Adrenal gland (tissue), 12 donors: ENCODE data around the gene HAUS7. TPM values are rescaled to one million over a fixed set of nuclear protein-coding genes. Genes with fewer than 3 reads are reported as not detected.

Experiments used
- DNase-seq, 7 donors: peaks; one replicate each; pipeline ENCODE4 v3.0.0-alpha.2; 2019 to 2020
- H3K27ac ChIP-seq, 5 donors: fragments of 200-600 bp; sonication (generic) in 4 of 5; 1 replicate in 3 of 5; 2 replicates in 2 of 5; pipeline versions ENCODE4 v1.5.1 to v1.8.0; 2016 to 2020; ENCODE audit warnings: mild to moderate bottlenecking in 1 of 5
- H3K27me3 ChIP-seq: fragments of 200-600 bp; 2 replicates; pipeline ENCODE4 v1.8.0; 2021
- H3K36me3 ChIP-seq, 2 donors: fragments of 200-600 bp; replicated peaks in 1 of 2; 1 replicate in 1 of 2; 2 replicates in 1 of 2; pipeline versions ENCODE4 v1.5.1 to v1.8.0; 2018 to 2022
- H3K4me1 ChIP-seq, 2 donors: fragments of 200-600 bp; replicated peaks in 1 of 2; 1 replicate in 1 of 2; 2 replicates in 1 of 2; pipeline versions ENCODE4 v1.5.1 to v1.8.0; 2018 to 2021
- H3K4me3 ChIP-seq, 4 donors: fragments of 200-600 bp; sonication (generic) in 3 of 4; one replicate each; pipeline ENCODE4 v1.5.1; 2016 to 2018
- H3K9me3 ChIP-seq, 3 donors: fragments of 200-600 bp; sonication (generic) in 1 of 3; replicated peaks in 1 of 3; 1 replicate in 2 of 3; 2 replicates in 1 of 3; pipeline versions ENCODE4 v1.5.1 to v1.8.0; 2016 to 2021
- POLR2A ChIP-seq, 2 donors: fragments of 450-650 bp; IDR thresholded peaks; one replicate each; pipeline ENCODE4 v1.6.1; 2017; ENCODE audit warnings: antibody characterized with exemption in 2 of 2, mild to moderate bottlenecking in 2 of 2, moderate library complexity in 1 of 2
- WGBS, 4 donors: extraction: QIAGEN DNeasy Blood & Tissue Kit in 2 of 4; methylation state at CpG; one replicate each; pipeline versions ENCODE4 v1.1.5 to v1.1.7; 2013 to 2017; 5-methylcytosine and 5-hydroxymethylcytosine counted together
- intact Hi-C, 2 donors: fragments of 100-400 bp; cut with DNase I; formaldehyde crosslinking; loops; one replicate each; pipeline versions ENCODE4 v1.14.1 to v1.15.0; 2022 to 2023
- polyA plus RNA-seq, 3 donors: library from polyadenylated mRNA; stranded (reverse); fragments of 200-250 nt in 2 of 3; fragments of 350-450 nt in 1 of 3; fragmentation: Illumina TruSeq in 1 of 3; extraction: RNeasy Lipid Tissue Mini Kit (QIAGEN cat#74804) in 1 of 3; gene quantifications; one replicate each; pipeline ENCODE4 v1.2.3, GENCODE V29; 2013 to 2014
- total RNA-seq, 9 donors: library from RNA; depleted of rRNA in 4 of 9; stranded (reverse); fragments of >200 nt in 4 of 9; fragments of 120-200 nt in 1 of 9; fragmentation: NEBNext Ultra II Directional in 1 of 9; extraction: Animal tissue kit (Norgen Biotek cat#: 25700) in 1 of 9; gene quantifications; one replicate each; pipeline versions ENCODE4 v1.1.0 to v1.2.4, GENCODE V29; 2013 to 2023
- TF ChIP-seq, protein P1 (sequence below), 6 experiments: fragments of 450-650 bp in 4 of 6; fragments of 200-600 bp in 2 of 6; sonication (generic) in 1 of 6; IDR thresholded peaks; 1 replicate in 5 of 6; 2 replicates in 1 of 6; pipeline versions ENCODE4 v1.5.1 to v1.8.0; 2016 to 2021; ENCODE audit warnings: antibody characterized with exemption in 6 of 6, mild to moderate bottlenecking in 2 of 6, moderate library complexity in 1 of 6
- donor health status: healthy with polysubstance abuse.
- donor health status: Bipolar disorder and iron deficiency.
- donor health status: DM: yes; HTN: yes; CAD: no.
- donor health status: DM: no; HTN: no; CAD: no.
- donor health status: DM: no; HTN: no; CAD: no.
- donor health status: DM: yes; HTN: yes; CAD: no.

The HAUS7 gene
- total and polyA plus RNA-seq, 12 donors: 7.3 to 111 (median 19.3) TPM

DNA sequence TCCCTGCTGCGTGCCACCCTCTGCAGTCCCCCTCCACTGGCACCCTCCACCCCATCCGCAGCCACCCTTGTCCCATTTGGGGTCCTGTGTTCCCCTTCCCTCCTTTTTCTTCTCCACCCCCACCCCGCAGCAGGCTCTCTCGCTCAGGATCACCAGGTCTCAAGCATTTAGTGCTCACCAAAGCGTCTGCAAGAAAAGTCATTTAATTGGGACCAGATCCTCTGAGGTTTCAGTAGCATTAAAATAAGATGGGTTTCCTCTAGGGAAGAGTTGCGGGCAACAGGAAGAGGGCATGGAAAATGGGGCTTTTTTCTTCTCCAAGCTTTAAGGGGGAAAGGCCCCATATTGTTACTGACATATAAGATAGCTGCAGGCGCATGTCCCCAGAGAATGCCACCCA lies 4.9 kb upstream of the HAUS7 start:
- DNase-seq: no peak
- H3K36me3 ChIP-seq: no peaks in the 10 kb centered on the region
- H3K9me3 ChIP-seq: no peaks in the 10 kb centered on the region
- H3K4me1 ChIP-seq: no peaks in the 10 kb centered on the region
- peak overlapping the region in 1 of 5 donors; percentile 69 for H3K27ac ChIP-seq
- WGBS, 4 donors: 78 to 93% (median 85%) methylated on average over 6 to 7 of the region's 7 CpGs
- intact Hi-C loops: no loop called here
- no peak overlapping the region for H3K4me3 ChIP-seq
- TF ChIP-seq, protein P1, sequence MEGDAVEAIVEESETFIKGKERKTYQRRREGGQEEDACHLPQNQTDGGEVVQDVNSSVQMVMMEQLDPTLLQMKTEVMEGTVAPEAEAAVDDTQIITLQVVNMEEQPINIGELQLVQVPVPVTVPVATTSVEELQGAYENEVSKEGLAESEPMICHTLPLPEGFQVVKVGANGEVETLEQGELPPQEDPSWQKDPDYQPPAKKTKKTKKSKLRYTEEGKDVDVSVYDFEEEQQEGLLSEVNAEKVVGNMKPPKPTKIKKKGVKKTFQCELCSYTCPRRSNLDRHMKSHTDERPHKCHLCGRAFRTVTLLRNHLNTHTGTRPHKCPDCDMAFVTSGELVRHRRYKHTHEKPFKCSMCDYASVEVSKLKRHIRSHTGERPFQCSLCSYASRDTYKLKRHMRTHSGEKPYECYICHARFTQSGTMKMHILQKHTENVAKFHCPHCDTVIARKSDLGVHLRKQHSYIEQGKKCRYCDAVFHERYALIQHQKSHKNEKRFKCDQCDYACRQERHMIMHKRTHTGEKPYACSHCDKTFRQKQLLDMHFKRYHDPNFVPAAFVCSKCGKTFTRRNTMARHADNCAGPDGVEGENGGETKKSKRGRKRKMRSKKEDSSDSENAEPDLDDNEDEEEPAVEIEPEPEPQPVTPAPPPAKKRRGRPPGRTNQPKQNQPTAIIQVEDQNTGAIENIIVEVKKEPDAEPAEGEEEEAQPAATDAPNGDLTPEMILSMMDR (IDR thresholded peaks at IDR 0.05): no peak
- TF ChIP-seq POLR2A (IDR thresholded peaks at IDR 0.05): no peak
- H3K27me3 ChIP-seq: no peaks in the 10 kb centered on the region

DNA sequence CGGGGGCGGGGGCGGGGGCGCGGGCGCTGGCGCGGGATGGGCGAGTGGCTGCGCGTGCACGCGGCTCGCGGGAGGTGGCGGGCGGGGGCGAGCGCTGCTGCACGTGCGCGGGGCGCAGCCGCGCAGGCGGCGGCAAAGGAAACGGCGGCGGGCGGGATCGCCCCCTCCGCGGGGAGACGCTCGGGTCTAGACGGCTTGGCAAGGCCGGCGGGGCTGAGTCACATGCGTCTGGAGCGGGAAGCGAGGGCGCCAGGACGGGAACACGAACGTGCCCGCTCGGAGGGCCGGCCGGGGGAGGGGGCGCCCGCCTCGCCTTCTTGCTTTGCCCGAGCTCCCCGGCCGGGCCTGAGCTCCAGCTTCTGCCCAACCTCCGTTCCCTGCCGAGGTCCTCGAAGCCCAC lies 4.3 kb upstream of the HAUS7 start:
- DNase-seq: peak; percentile 60 to 80 (median 75)
- intact Hi-C loops: no loop called here
- H3K4me1 ChIP-seq: no peaks in the 10 kb centered on the region
- H3K9me3 ChIP-seq: no peaks in the 10 kb centered on the region
- 1 to 20% methylated on average over 40 to 45 of the region's 59 CpGs; no CpG with 5 or more reads in 2 of the 4 donors for WGBS, 4 donors
- H3K27ac ChIP-seq: peak overlapping the region in 1 of 5 donors; percentile 69
- peak overlapping the region in 1 of 4 donors; percentile 26 for H3K4me3 ChIP-seq
- H3K27me3 ChIP-seq: no peaks in the 10 kb centered on the region
- no peaks in the 10 kb centered on the region for H3K36me3 ChIP-seq
- no peak for TF ChIP-seq POLR2A (IDR thresholded peaks at IDR 0.05)

DNA sequence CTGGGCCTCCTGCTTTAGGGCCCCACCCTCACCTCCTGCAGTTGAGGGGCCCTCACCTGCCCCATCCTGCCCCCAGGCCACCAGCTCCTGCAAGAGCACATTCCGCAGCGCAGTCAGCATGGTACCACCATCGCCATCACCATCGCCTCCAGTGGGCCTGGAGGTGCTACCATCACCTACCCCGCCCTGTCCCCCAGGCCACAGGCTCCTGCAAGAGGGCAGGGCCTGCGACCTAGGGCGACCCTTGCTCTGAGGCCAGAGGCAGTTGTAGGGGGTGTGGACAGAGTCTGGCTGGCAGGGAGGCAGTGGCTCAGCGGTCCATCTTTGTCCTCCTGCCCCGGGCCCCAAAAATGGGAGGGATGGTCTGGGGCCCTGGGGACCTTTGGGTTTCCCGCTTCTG lies 3.9 kb upstream of the HAUS7 start:
- Histone ChIP-seq H3K4me3 (peak overlapping the region in 1 of 4 donors; percentile 26), H3K36me3 (no peaks in the 10 kb centered on the region), H3K9me3 (no peaks in the 10 kb centered on the region), H3K27ac (peak overlapping the region in 1 of 5 donors; percentile 10), H3K4me1 (no peaks in the 10 kb centered on the region), H3K27me3 (no peaks in the 10 kb centered on the region)
- WGBS, 4 donors: 75 to 100% (median 84%) methylated on average over 1 to 10 of the region's 10 CpGs; no CpG with 5 or more reads in 1 of the 4 donors
- TF ChIP-seq, protein P1 (IDR thresholded peaks at IDR 0.05): no peak
- TF ChIP-seq POLR2A (IDR thresholded peaks at IDR 0.05): no peak
- intact Hi-C loops: no loop called here
- DNase-seq: no peak

DNA sequence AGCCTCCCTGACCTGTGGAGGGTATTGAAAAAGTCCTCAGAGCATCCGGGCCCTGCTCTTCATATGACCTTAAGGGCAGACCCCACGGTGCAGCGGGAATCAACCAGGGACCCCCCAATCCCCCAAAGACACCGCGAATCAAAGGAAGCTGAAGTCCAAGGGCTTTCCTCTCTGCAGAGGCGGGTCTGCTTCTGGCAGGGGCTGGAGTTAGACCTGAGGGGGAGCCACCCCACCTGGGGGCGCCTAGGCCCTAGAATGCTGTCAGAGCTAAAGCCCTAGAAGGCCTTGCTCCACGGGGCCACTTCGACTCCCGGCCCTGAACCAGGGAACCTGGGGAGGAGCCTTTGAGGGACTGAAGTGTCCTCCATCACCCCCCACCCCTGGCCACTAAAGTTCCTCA lies 2.8 kb upstream of the HAUS7 start:
- TF ChIP-seq, protein P1 (IDR thresholded peaks at IDR 0.05): no peak
- no peak for TF ChIP-seq POLR2A (IDR thresholded peaks at IDR 0.05)
- H3K9me3 ChIP-seq: no peaks in the 10 kb centered on the region
- WGBS, 4 donors: 83 to 92% (median 86%) methylated on average over 1 to 10 of the region's 10 CpGs; no CpG with 5 or more reads in 1 of the 4 donors
- no peaks in the 10 kb centered on the region for H3K36me3 ChIP-seq
- no peak for DNase-seq
- no peaks in the 10 kb centered on the region for H3K27me3 ChIP-seq
- no peak overlapping the region for H3K27ac ChIP-seq
- H3K4me3 ChIP-seq: no peak overlapping the region
- H3K4me1 ChIP-seq: no peaks in the 10 kb centered on the region
- intact Hi-C loops: no loop called here

DNA sequence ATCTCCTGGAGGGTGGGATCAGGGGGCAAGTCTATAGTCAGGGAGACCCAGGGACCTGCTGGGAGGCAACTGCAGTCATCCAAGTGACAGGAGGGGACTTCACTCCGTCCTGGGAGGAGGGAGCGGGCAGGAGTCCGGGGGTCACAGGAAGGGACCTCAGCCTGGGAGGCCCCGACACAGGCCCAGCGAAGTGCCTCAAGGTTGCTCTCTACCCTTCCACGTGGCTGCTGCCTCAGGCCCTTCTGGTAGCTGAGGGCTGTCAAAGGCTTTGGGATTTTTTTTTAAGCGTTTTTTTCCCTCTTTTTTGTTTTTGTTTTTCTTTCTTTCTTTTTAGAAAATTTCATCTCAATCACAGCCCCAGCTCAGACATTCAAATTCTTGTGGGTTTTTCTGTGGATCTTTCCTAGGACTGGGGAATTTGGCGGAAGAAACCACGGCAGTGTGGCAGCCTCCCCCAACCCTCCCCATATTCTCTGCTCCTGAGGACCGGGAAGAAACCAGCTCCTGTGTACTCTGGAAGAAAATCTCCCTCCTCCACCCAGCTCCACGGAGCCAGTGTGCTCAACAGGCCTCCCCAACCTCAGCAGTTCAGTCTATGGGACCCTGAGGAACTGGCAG lies 1.4 kb upstream of the HAUS7 start:
- no peak overlapping the region for H3K4me3 ChIP-seq
- no peaks in the 10 kb centered on the region for H3K27me3 ChIP-seq
- no peaks in the 10 kb centered on the region for H3K9me3 ChIP-seq
- no peak for TF ChIP-seq POLR2A (IDR thresholded peaks at IDR 0.05)
- TF ChIP-seq, protein P1 (IDR thresholded peaks at IDR 0.05): no peak
- H3K4me1 ChIP-seq: no peaks in the 10 kb centered on the region
- no peaks in the 10 kb centered on the region for H3K36me3 ChIP-seq
- no peak overlapping the region for H3K27ac ChIP-seq
- 59 to 74% (median 61%) methylated on average over 6 to 11 of the region's 11 CpGs for WGBS, 4 donors
- no peak for DNase-seq
- intact Hi-C loops: no loop called here
